HG03342 (cell line): Measurements from ENCODE around the gene APOB.

ENCODE experiments used
- ATAC-seq: cut with Tn5 transposase; IDR thresholded peaks from one replicate; pipeline ENCODE4 v1.9.1; 2021; ENCODE audit warnings: mild to moderate bottlenecking, moderate library complexity; ENCODE audit not compliant: unreplicated experiment

The APOB gene

DNA sequence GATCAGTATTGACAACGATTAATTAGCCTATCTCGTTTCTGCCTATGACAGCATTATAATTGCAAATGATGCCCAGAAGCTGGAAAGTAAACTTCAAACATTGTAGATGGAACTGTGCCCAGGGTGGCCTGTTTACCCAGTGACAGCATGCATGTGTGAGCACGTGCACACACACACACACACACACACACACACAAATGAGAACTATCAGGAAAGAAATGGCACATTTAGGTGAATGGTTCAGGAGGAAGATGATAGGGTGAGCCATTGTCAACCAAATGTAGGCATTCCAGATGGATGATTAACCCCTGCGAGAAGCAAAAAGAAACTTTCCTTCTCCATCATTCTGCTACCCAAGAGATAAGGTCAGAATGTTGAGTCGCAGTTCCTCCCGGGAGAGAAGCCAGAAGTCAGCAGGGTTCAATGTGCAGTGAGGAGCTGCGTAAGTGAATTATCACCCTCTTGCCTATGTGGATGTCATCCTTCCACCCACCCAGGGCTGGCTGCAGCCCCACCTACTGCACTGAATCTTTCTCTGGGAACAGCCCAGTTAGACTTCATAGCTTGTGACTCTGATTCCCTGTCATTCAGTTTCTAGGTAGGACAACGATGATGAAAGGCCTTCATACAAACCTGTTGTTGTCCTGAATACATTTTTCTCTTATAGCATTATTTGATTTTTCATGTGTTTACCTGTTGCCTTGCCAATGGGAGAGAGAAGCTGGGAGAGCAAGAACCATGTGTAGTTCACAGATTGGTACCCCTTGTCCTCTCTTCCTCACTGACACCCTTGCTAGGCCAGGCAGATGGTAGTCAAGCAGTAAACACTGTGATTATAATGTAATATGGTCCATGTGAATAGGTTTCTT lies 3.5 kb upstream of the APOB start:
- no peak for ATAC-seq

DNA sequence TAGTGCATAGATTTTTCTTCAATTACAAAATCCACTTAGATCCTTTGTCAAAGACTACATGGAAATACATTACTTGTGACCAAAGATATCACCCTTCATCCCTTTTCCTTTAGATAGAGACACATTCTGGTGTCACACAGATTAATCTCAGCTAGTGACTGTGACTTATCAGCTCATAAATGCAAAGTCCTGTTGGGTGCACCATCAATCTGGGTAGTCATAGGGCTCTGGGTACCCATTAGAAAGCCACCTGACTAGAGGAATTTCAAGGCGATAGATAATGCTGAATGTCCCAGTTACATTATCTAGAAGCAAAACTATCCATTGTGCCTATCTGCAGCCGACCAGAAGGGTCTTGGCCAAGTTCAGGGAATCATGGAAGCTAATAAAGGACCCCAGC lies 2.6 kb upstream of the APOB start:
- ATAC-seq: no peak

DNA sequence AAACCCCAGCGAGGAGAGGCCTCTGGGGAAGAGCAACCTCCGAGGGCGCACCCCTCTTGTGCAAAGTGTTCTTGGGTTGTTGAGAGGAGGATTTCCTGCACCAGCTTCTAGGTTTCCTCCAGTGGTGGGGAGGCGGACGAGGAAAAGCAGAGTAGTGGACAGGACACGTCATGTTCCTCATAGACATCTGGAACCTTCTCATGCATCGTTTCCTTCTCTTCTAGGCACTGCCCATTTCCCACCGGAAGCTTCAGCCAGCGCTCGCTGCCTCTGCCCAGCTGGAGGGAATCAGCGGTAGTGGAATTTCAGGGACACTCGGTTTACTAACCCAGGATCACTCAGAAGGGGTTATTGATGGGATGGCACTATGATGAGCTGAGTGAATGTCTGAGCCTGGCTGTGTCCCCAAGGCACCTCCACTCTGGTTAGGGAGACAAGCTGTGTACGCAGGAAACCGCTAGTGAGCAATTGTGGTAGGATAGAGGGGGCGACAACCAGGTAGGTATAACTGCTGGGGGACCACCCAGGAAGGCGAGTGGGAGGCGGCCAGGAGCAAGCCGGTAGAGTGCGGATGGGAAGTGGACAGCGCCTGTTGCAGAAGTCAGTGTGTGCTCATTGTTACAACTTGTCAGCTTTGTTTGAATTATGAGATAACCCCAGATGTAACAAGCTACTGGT lies 960 bp upstream of the APOB start:
- no peak for ATAC-seq

DNA sequence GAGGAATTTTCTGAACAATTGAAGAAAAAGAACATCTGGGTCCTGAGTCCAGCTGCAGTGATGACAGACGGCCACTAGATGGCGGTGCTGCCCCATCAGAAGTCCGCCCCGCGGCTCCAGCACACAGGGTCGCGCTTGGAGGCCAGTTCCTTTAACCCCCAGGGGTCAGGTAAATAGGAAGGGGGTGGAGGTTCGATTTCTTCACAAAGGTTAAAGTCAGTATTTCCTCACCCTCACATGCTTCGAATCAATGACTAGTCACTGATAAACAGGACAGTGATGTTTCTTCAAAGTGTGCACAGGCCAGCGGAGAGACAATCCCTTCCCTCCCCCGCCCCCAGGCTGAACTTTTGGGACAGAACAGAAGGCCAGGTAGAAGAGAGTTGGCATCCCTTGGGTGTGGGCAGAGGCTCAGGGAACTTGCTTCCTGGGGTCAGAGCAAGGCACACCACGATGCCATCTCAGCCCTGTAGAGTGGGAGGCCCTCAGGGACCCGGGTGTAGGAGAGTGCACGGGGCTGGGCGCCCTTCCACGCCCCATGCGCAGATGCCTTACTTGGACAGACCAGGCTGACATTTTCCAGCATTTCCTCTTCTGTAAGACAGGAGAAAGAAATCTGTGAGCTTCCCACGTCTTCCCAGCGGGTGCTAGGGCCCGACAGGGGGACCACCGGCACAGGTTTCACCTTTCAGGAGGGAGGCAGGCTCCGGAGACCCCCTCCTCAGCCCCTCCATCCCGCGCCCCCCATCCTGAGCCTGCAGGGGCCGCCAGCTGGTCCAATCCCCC lies 722 bp downstream of the APOB start:
- peak; percentile 82 for ATAC-seq

DNA sequence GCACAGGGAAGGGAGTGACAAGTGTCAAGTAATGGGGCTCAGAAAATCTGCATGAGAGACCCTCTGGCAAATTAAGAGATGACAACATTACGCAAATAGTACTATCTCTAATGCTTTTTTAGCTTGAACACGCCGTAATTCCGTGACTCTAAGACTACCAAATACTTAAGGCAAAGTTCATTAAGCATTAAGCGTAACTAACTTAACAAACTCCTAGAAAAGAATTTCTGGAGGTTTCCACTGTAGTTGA lies 1.2 kb downstream of the APOB start:
- ATAC-seq: no peak

DNA sequence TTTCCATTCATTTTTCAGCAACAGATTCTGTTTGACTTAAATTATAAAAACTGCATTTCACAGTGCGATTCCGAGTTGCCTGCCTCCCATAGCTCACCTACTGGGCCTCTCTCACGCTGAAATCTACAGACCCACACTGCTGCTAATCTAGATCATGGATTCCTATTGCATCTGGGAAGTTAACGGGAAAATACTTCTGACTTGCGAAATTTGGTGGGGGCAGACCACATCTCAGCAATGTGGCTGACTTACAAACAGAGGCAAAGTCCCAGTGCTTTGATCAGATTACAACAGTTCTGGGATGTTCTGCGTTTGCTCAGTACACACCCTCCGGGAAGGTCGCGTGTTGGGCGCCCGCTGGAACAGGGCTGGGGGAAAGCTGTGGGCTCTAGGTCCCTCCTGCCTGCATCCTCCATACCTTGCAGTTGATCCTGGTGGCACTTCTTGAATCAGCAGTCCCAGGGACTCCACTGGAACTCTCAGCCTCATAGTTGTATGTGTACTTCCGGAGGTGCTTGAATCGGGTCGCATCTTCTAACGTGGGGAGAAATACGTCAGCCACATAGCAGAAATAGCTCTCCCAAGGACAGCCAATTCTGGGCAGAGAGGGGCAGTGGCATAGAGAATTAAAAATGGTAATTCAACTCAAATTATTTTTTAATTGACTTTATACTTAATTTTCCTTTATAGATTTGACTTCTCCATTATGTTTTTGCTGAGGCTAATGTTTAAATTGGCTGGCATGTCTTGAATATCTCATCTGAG lies 1.7 kb downstream of the APOB start:
- ATAC-seq: no peak

DNA sequence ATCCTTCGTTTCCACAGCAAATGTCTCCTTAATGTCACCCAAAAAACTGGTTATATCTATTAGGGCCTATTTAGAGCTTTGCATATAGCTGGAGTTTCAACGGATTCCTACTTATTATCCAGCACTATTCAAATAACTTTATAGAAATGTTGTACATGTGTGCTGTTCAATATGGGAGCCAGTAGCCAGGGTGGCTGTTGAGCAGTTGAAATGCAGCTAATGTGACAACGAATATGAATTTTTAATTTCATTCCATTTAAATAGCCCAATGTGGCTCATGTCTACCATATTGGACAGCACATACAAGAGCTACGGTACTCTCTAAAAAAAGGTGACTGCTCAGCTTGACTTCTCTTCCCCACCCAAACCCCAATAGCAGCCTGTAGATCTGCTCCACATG lies 2.4 kb downstream of the APOB start:
- no peak for ATAC-seq

DNA sequence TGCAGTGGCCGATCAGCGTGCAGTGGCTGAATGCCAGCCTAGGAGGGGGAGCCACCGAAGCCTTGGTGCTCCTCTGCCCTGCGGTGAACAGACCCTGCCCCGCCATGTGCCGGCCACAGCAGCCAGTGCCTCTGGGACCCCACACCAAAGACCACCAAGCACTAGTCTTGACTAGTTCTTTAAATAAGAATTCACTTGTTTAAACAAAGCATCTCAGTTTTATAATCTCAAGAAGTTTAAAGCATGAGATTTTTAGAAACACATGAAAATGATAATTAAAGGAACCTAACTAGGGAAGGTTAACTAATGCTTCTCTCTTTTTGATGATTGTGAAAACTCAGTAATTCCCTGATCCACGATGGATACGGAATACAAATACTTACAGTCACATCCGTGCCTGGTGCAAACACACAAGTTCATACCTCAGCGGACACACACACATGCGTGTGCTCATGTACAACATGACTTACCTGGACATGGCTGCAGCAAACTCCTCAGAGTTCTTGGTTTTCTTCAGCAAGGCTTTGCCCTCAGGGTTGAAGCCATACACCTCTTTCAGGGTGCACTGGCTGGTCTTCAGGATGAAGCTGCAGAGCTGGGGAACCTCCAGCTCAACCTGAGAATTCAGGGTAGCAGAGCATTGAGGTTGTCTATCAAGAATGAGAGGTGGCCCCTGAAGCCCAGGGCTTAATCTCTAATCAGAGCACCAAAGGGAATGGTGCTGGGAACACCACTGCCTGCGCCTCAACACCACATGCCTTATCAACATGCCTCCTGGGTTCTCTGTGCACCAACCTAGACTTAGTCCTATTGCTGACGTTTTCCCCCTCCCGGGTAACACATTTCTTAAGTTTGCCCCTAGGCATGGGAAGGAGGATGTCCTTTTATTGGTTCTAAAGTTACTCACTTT lies 3.1 kb downstream of the APOB start:
- no peak for ATAC-seq

DNA sequence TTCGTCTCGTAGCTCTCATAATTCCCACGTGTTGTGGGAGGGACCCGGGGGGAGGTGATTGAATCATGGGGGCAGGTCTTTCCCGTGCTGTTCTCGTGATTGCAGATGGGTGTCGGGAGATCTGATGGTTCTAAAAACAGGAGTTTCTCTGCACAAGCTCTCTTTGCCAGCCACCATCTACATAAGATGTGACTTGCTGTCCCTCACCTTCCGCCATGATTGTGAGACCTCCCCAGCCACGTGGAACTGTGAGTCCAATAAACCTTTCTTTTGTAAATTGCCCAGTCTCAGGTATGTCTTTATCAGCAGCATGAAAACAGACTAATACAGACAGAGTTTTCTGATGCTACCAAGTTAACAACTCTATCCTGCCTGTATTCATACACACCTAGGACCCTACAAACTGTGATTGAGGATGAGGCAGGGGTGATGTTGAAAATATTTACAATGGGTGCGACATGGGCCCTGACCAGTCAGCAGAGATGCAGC lies 3.9 kb downstream of the APOB start:
- no peak for ATAC-seq

DNA sequence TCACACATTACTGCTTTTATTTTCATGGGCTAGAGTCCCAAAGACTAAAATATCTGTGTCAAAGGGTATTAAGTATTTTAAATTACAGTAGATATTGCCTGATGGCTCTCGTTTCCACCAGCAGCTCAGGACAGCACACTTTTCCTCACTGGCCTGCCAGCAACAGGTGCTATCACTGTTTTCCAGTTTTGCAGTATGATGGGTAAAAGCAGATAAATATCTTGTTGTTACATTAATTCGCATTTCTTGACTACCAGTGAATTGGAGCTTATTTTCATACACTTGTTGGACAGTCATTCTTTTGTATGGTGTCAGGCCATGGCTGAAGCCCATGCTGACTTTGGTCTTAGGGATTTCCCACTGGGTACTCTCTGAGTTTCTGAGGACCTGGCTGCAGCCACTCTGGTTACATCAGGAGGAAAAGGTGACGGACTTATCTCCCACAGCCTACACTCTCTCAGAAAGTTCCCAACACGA lies 4.8 kb downstream of the APOB start:
- no peak for ATAC-seq

DNA sequence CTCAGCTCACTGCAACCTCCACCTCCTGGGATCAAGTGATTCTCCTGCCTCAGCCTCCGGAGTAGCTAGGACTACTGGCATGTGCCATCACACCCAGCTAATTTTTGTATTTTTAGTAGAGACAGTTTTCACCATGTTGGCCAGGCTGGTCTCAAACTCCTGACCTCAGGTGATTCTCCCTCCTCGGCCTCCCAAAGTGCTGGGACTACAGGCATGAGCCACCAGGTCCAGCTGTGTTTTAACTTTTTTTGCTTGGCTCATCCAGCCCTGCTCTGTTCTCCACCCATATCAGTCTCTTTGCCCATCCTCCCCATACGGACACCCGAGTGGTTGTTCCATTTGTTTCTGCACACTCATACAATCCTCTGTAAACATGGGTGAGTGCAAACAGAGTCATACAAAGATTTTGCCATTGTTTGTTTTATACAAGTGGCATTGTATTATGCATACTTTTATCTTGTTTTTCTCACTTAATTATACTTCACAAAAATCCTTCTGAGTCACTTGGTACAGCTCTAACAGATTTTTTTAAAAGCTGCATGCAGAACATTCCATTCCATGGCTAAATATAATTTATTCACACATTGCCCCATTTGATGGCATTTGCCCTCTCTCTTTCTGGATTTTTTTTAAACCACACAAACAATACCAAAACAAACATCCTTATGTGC lies 5.3 kb downstream of the APOB start:
- no peak for ATAC-seq

DNA sequence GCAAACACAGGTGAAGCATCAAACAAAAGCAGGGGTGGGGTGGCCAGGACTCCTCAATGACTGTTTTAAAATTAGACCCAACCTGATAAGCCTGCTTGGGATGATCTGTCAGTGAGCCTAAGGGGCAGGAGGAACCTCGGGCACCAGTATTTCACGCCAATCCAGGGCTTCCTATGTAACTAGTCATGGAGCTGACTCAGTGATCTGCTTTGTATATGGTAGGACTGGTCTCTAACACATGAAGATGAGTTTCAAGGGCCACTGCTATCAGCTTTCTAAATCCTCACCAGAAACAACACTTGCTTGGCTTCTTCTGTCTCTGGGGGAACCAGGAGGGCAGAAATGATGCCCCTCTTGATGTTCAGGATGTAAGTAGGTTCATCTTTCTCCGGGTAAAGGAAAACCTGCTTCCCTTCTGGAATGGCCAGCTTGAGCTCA lies 6.2 kb downstream of the APOB start:
- ATAC-seq: no peak

DNA sequence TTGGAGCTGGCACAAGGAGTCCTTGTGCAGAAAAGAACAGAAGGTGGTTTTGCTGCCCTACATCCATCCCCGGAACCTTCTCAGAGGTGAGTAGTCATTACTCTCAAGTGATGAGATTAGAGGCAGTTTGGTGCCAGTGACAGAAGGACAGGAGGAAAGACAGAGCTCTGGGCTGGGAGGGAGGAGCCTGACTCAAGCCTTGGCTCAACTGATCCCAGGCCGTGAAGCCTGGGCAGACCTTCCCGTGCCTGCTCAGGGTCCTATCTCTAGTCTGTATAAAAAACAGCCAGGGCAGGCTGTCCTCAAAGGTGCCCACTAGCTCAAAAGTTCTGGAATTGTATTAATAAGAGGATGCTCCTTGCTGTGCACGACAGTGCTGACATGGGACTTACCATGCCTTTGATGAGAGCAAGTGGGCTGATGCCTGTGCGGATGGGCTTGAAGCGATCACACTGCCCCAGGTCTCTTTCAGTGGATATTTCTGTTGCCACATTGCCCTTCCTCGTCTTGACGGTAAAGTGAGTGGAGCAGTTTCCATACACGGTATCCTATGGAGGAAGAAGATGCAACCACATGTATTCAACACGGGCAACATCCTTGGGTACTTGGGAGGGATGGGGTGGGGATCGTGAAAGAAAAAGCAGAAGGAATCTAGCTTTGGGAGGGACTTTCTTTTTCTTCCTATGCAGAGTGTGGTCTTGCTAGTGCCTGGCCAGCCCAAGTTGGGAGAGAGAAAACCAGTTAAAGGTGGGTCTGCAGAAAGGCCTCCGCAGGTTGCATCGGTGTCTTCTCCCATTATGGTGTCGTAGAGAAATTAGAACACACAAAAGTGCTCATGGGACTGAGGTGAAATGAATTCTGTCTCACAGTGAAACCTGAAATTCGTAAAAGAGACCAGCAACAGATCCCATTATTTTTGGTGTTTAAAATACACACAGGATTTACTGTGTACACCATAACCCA lies 6.9 kb downstream of the APOB start:
- no peak for ATAC-seq

DNA sequence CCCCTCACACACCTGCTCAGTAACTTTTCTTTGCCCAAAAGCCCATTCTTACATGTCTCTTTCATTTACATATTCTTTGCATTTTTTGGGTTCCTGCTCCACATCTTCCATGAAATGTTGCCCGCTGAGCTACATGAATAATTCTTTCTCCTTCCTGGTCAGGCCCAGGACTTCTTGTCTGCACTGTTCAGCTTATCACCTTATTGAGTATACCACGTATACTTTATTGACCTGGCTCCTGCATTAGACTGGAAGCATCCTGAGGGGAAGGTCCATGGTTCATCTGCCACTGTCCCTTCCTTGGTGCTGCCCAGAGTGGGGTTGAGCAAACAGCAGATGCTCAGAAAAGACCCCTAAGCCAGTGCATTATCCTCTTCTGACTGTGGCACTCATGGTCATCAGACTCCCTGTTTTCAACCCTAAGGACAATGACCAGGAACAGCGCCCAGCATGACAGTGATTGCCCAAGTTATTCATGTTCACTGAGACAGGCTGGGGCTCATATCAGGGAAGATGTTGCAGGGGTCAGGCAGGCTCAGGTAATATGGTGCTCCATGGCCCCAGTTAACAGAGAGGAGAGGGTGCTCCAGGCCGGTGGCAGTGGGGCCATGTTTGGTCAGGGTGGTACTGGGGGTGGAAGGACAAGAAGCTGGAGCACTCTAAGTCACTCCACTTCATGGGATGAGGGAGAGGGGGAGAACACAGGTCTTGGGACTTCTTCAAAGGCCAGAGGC lies 7.7 kb downstream of the APOB start:
- ATAC-seq: no peak

DNA sequence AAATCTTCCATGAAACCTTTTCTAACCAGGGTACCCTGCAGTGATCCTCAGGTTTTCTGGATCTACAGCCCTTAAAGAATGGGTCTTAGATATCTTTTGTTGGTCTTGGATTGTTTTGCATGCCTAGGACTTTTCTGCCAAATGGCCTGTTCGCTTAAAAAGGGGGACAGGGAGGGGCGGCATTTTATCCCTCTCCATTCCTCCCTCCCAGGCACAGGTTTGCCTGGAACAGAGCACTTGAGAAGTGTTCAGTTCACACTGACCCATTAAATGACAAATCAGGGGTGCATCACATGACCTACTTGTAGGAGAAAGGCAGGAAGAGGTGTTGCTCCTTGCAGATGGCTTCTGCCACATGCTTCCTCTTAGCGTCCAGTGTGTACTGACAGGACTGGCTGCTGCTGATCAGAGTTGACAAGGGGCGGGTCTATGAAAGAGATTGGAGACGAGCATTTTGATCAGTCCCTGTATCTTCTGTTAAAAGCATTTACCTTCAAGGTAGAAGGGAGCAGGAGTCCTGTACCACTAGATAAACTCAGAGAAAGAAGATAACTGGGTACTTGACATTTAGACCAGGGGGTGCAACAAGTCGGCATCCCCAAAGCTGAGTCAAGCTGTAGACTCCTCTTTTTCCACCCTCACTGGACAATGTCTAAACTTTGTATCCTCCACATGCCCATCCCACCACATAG lies 8.4 kb downstream of the APOB start:
- ATAC-seq: no peak

DNA sequence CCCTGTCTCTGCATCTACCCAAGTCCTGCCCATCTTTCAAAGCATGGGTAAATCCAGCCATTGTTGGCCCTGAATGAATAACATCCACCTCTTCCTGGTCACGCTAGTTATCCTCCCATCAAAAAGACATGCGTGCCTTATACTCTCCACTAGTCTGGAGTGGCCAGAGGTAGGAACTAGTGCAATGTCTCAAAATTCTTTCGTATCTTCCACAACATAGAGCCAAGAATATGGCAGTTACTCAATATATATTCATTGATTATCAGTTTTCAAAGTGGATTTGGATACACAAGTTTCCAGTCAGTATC lies 8.9 kb downstream of the APOB start:
- ATAC-seq: no peak
